Gastrocnemius medialis (tissue), 4 donors: ENCODE results near the gene DBNL.

Experiments
- CTCF ChIP-seq, 5 experiments: fragments of 450-650 bp in 3 of 5; fragments of 200-600 bp in 2 of 5; sonication (generic) in 2 of 5; IDR thresholded peaks in 4 of 5; conservative IDR thresholded peaks in 1 of 5; 1 replicate in 4 of 5; 2 replicates in 1 of 5; pipeline ENCODE4 v1.5.1; 2016 to 2019; ENCODE audit warnings: antibody characterized with exemption in 5 of 5, mild to moderate bottlenecking in 3 of 5, moderate library complexity in 3 of 5
- POLR2A ChIP-seq, 2 donors: fragments of 450-650 bp; IDR thresholded peaks; one replicate each; pipeline ENCODE4 v1.6.1; 2017; ENCODE audit warnings: antibody characterized with exemption in 2 of 2, mild to moderate bottlenecking in 2 of 2, moderate library complexity in 2 of 2

GRCh38 chr7:44083796-44084195, 39.3 kb downstream of the DBNL start:
- TF ChIP-seq CTCF (IDR thresholded peaks at IDR 0.05 in 4 of 5, conservative IDR thresholded peaks at IDR 0.05 in 1 of 5) (no peak), POLR2A (IDR thresholded peaks at IDR 0.05) (no peak)
